GM21390 (cell line): ENCODE measurements around the gene SLC35E2B.
"Not testable (repeated sequence)": the region's sequence is repeated elsewhere in the genome, so short reads cannot be mapped to it uniquely, and the experiment has no call there.

Experiments
- ATAC-seq: cut with Tn5 transposase; IDR thresholded peaks from one replicate; pipeline ENCODE4 v1.9.1; 2021; ENCODE audit not compliant: unreplicated experiment

SLC35E2B gene

DNA sequence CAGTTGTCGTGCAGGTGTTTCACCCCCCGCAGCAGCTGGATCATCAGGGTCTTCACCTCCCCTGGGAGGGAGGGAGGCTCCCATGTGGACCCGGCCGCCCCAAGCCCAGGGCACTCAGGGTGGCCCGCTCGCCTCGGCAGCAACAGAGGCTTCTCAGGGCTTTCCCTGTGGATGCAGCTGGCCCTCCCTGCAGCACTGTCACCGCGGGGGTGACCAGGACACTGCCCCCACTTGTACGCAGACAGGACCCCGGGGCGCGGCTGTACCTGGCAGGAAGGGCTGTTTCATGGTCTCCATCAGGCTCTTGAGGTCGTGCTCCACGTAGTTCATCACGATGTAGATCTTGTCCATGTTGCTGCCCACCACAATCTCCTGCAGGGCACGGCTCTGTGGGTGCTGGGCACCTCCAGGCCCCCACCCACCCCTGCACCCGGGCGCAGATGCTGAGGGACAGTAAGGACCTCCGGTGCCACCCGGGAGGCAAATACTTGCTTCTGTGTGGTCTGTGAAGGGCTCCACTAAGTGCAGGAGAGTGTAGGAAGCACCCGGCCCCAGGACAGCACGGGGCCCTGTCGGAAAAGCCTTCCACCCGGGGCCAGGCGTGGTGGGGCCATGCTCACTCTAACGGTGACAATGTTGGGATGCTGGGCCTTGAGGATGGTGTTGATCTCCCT, 11.8 kb upstream of the SLC35E2B start:
- not testable (repeated sequence) for ATAC-seq

DNA sequence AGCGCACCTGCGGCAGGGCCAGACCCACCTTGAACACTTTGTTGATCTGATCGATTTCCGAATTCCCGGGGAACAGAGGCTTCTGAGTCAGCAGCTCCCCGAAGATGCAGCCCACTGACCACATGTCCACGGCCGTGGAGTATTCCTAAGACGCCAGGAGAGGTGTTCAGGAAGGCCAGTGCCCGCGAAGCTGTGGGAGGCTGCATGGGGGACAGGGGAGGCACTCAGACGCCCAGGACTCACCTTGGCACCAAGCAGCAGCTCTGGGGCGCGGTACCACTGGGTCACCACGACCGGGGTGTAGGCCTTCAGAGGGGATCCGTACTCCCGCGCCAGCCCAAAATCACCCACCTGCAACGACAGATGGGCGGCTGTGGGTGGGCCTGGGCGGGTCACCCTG, 11.2 kb upstream of the SLC35E2B start:
- ATAC-seq, result no peak

DNA sequence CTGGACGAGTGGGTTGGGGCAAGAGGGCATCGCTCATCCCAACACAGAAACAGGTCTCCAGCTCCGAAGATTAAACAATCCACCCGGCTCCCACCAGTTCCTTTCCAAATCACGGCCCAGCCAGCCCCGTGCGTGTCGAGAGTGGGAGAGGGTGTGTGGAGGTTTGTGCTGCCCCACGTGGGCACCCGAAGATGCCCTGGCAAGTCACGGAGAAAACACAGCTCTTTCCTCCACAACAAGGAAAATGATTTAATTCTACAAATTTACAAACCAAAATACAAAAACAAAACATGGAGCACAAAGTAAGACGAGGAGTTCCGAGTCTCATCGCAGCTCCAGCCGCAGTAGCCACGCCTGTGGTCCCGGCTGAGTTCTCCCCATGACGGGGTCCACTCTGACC, 9.9 kb upstream of the SLC35E2B start:
- not testable (repeated sequence) for ATAC-seq

DNA sequence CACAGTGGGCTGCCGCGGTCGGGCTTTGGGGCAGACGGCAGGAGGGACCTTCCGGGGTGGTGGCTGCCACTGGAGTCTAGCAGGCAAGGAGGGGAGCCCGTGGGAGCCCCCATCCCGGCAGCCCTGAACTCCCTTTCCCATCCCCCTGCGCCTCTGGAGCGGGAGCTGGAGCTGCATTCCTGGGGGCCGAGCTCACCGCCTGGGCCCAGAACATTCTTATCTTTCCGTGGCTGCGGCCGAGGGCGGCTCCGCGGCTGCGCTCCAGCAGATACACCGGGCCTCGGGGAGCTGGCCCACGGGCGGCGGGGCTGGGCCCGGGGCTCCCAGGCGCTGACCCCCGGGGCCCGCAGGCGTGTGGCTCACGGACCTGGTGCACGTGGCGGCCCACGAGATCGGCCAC, 8.0 kb upstream of the SLC35E2B start:
- ATAC-seq, result not testable (repeated sequence)

DNA sequence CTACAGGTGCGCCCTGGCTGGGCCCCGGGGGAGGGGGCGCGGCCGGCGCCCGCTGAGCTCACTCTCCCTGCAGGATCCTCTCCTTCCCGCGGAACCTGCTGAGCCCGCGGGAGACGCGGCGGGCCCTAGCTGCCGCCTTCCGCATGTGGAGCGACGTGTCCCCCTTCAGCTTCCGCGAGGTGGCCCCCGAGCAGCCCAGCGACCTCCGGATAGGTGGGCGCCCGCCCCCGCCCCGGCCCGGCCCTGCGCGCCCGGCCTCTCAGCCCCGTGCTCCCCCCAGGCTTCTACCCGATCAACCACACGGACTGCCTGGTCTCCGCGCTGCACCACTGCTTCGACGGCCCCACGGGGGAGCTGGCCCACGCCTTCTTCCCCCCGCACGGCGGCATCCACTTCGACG, 7.5 kb upstream of the SLC35E2B start:
- not testable (repeated sequence) for ATAC-seq

DNA sequence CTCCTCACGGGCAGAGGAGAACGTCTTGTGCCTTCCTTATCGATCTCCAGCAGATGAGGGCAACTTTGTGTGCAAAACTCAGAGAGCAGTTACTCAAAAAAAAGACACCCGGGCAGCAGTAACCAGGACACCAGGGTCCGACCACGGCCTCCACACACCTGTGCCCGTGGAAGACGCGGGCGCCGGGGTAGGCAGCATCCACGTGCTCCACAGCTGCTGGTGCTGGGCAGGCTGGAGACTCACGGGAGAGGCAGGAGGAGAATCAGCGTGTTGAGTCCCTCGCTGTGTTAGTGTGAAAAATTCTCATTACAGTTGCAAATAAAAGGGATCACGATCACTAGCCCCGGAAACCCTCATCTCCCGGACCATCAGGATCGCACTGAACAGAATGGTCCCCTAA, 6.5 kb upstream of the SLC35E2B start:
- ATAC-seq, result not testable (repeated sequence)

DNA sequence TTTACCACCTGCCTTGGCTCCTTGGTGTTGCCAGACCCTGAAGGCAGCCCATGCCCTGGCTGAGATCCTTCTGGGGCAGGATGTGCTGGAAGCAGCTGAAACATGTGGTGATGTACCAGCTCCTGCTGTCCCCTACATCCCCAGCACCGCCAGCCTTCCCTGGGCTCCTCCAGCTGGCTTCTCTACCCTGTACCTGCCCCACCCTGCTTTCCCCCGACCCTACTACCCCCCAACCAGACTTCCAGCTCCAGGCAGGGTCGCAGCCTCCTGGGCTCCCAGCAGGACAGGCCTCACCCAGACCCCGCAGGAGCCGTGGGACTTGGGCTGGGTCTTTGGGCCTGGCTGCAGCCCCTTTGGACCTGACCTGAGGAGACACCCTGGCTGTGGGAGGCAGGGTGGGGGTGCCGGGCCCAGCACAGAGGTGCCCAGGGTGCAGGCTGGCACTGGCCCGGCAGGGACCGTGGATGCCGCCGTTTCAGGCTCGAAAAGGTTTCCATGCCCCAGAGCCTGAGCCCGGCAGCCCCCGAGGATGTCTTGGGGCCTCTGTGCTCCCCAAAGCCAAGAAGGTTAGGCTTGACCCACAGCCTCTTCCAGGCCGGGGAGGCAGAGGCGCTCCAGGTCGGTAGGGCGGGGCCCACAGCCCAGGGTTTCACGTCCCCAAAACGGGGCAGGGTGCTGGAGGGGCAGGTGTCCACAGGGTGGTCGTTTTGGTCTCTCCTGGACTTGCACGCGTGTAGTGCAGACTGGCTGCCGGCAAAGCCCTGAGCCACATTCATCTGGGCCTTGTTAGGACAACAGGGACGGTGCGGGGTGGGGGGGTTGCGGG, 5.0 kb upstream of the SLC35E2B start:
- not testable (repeated sequence) for ATAC-seq

DNA sequence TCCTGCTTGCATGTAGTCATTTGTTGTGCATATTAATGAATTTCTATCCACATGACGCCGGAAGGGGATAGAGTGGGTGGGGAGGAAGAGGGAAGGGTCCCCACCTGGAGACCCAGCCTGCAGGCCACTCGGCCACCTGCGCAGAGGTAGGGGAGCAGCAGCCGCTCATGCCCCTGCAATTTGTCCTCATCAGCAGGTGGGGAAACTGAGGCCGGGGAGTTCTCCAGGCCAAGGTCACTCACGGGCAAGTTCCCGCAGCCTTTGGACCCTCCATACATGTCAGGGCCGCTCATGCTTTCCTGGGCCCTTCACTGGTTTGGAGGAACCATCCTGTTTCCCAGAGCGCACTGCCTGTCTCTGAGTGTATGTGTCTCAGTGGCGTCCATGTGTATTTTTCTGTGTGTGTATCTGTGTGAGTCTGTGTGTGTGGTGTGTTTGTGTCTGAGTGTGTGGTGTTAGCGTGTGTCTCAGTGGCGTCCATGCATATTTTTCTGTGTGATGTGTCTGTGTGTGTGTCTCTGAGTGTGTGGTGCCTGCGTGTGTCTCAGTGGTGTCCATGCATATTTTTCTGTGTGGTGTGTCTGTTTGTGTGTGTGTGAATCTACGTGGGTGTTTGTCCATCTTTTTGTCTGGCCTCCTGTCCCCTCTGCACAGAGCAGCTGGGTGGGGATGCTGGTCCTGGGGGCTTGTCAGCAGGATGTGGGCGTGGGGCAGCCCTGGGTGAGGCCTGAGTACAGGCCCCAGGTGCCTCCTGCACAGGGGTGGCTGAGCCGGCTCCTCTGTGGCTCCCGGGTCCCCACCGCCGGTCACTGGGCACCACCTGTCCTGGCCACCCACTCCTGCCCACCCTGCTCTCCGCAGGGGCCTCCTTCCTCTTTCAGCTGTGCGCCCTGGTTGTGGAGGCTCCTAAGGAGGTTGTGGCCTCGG, 4.1 kb upstream of the SLC35E2B start:
- not testable (repeated sequence) for ATAC-seq

DNA sequence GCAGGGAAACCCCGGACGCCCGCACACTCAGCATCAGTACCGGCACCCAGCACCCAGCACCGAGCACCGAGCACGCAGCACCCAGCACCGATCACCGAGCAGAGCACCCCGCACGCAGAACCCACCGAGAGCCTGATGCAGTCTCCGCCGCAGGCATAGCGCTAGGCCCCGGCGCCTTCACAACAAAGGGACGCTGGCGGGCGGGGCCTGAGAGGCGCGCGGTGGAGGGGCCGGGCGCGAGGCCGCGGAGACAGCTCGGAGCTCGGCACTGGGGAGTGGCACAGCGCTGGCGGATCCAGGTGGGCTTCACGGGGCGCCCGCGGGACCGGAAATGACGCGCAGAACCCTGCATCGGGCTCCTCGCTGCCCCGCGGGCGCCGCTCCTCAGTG, 276 bp downstream of the SLC35E2B start:
- ATAC-seq, result peak; percentile 44

DNA sequence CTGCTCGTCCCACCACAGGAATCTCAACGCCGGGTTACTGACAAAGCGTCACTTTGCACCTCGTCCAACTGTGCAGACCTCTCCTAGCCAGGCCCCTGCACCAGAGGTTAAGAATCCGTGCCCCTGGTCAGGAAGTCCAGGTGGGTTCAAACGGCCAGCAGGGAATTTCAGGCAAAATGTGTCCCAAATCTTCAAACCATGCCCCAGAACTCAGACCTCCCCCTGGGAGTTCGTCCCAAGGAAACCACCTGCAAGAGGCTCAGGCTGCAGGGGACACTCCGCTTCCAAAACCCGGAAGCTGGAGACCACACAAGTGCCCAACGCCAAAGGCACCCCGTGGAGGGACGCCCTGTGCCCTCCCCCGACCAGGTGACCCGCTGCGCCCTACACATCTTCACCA, 1.2 kb downstream of the SLC35E2B start:
- ATAC-seq, result not testable (repeated sequence)

DNA sequence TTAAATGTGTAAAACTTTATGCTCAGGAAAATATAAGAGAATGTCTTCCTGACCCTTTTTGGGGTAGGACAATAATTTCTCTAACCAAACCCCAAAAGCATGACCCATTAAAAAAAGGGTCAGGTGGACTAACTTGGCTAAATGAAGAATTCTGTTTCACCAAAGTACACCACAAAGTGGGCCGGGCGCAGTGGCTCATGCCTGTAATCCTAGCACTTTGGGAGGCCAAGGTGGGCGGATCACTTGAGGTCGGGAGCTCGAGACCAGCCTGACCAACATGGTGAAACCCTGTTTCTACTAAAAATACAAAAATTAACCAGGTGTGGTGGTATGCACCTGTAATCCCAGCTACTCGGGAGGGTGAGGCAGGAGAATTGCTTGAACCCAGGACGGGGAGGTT, 3.1 kb downstream of the SLC35E2B start:
- ATAC-seq, result not testable (repeated sequence)

DNA sequence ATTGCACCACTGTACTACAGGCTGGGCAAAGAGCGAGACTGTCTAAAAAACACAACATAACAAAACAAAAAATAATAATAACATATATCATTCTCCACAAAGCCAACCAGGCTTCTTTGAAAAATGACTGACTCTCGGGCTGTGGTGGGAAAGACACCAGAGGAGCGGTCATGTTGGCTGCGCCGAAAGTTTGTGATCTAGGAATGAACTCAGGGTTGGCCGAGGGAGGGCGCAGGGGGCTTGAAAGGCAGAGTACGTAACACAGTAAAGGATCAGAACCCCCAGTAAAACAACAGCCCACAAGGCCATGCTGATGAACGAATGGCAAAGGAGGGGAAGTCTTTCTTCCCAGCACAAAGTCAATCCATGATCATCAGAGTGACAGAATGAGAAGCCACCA, 4.7 kb downstream of the SLC35E2B start:
- ATAC-seq, result no peak

DNA sequence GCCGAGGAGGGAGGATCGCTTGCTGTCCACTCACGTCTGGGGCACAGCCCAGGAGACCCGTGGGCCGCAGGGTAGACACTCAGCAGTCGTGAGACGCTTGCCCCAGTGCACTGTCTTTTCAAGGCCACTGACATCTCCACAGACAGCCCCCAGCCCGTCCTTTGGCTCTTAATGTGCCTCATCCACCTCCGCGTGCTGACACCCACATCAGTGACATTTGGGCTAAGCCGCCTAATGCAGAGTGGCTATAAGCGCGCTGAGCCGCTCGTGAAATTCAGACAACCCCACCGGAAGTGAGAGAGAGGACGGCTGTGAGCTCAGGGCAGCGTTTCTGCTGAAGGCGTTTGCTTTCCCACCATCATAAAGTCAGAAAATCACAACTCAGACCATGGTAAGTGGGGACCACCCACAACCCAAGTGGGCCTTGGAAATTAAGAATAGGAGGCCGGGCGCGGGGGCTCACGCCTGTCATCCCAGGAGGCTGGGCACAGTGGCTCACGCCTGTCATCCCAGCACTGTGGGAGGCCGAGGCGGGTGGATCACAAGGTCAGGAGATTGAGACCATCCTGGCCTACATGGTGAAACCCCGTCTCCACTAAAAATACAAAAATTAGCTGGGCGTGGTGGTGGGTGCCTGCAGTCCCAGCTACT, 8.4 kb downstream of the SLC35E2B start:
- ATAC-seq, result no peak

DNA sequence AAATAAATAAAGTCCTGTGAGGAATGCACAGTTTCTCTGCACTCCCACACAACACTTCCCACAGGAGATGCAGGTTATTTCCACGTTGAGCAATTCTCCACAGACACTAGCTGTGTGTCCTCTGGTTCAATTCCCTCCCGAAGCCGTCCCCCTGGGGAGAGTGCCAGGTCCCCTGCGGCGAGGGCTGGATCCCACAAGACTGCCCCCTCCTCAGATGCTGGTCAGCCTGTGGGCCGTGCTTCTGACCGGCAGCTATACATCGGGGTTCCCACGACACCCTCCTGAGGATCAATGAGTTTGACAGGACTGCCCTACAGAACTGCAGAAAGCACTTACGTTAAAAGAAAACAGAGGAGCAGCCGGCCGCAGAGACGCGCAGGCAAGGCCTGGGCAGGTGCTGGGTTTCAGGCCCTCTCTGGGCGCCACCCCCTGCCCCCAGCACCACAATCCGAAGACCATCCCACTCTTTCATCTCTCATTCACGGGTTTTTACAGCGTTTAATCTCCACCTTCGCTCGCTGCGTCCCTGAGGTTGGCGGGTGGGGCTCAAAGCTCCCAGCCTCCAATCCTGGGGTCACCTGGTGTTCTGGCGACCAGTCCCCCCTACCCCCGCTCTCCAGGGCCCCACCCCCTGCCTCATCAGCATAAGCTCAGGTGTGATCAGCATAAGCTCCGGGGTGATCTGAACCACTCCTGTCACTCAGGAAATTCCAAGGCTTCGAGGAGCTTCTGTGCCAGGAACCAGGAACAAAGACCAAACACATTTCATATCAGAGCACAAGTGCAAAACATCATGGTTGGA, 9.3 kb downstream of the SLC35E2B start:
- ATAC-seq, result no peak

DNA sequence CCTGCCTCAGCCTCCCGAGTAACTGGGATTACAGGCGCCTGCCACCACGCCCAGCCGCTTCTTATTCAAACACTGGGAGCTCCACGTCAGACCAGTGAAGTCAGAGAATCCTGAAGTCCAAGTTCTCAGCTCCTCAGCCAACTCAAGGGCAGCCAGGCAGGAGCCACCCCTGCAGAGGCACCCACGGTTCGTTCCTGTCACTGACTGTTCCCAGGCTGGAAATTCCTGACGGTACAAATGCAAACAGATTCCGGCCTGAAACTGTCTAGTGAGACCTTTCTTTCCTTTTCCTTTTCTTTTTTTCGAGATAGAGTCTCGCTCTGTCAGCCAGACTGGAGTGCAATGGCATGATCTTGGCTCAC, 11.7 kb downstream of the SLC35E2B start:
- no peak for ATAC-seq

DNA sequence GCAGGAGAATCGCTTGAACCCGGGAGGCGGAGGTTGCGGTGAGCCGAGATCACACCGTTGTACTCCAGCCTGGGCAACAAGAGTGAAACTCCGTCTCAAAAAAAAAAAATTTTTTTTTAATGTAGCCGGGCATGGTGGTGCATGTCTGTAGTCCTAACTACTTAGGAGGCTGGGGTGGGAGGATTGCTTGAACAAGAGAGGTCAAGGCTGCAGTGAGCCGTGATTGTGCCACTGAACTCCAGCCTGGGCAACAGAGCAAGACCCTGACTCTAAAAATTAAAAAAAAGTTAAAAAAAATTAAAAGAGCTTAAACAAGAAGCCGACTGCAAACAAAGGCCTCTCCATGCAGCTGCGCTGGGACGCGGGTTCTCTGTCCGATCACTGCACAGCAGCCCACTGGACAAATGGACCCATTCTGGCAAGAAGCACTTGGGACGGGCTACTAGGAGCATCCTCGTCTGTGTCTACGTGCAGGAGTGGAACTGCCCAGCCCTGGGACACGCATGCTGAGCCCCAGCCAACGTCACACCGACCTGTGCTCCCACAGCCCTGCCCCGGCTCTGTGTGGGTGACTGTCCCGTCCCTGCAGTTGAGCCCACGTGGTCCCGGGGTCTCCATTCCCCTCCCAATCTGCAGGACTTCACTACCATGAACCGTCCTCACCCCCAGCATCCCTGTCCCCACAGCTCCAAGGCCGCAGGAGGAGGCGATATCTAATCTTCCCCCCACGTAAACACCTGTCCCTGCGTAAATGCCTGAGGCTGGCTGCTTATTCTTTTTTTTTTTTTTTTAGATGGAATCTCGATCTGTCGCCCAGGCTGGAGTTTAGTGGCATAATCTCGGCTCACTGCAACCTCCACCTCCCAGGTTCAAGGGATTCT, 12.3 kb downstream of the SLC35E2B start:
- no peak for ATAC-seq

DNA sequence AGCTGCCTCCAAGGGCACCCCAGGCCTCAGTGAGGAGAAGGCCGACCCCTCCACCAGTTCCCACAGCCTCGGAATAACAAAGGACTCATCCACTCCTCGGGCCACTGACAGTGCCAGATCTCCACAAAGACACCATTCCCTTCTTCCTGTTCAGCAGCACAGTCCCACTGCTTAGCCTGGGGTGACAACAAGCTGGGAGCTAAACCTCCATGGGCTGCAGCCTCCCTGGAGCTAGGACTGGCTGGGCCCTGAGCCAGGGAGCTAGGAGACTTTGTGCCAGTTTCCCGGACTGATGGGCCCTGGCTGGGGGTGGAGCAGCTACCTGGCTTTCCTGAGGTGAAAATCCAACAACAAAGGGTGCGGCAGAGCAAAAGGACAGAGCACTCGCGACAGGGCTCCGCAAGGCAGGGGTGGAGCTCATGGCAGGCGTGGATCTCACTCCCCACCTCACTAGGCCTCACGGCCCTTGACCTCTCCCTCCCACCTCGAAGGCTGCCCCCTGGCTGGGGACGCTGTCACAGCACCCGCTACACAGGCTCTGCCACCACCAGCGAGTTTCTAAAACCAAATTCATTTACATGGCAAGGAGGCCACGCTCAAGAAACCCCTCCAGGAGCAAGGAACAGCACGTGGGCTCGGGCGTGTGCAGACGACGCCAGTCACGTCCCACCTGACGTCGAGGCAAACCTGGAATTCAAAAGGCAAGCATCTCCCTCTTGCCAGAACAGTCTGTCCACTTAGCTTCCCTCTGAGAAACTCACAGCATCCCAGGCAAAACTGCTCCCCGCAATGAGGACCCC, 13.8 kb downstream of the SLC35E2B start:
- peak; percentile 6 for ATAC-seq
